ENCODE measurements around the gene PAMR1.

- TF ChIP-seq CTCF (IDR thresholded peaks at IDR 0.05; ENCODE audit: insufficient read depth, low read length, poor library complexity, severe bottlenecking), result no peak
- no peak for TF ChIP-seq EZH2phosphoT487 (conservative IDR thresholded peaks at IDR 0.05; ENCODE audit: low read length)
These were observed 30.4 kb downstream of the PAMR1 start for GRCh38 chr11:35494957-35495490.

Measured in SU-DHL-6 (cell line).